ENCODE data around the gene MOGAT1. TPM values are rescaled to one million over a fixed set of nuclear protein-coding genes. Genes with fewer than 3 reads are reported as not detected.

MOGAT1 gene
- total and polyA plus RNA-seq, 2 of the 13 experiments (the other 11 are each of a cell fraction or from before 2014, with no cell fraction given) = 0.98 to 4.3 TPM

- TF ChIP-seq ZNF326 (CRISPR knock-in tag; IDR thresholded peaks at IDR 0.05; ENCODE audit: borderline replicate concordance) = no peak
- peak; percentile 97 for TF ChIP-seq IRF9 (CRISPR knock-in tag; IDR thresholded peaks at IDR 0.05; ENCODE audit: borderline replicate concordance)
- no peak for TF ChIP-seq SNAPC4 (CRISPR knock-in tag; IDR thresholded peaks at IDR 0.05)
- TF ChIP-seq HES4 (CRISPR knock-in tag; IDR thresholded peaks at IDR 0.05; ENCODE audit: borderline replicate concordance) = peak; percentile 90; the same call in 1 of the 2 replicates
- TF ChIP-seq HBP1 (CRISPR knock-in tag; IDR thresholded peaks at IDR 0.05; ENCODE audit: low read depth) = no peak
- peak; percentile 94 for TF ChIP-seq AGO2 (optimal IDR thresholded peaks at IDR 0.05; ENCODE audit: low read depth, low read length)
- TF ChIP-seq ZFP36 (IDR thresholded peaks at IDR 0.05; ENCODE audit: borderline replicate concordance, low read depth, low read length, partially characterized antibody) = no peak
- no peak for TF ChIP-seq HNF1A (IDR thresholded peaks at IDR 0.05; ENCODE audit: low read depth)
- TF ChIP-seq HNF1A (CRISPR knock-in tag; IDR thresholded peaks at IDR 0.05; ENCODE audit: borderline replicate concordance) = peak; percentile 66
- peak; percentile 92 for TF ChIP-seq KLF6 (CRISPR knock-in tag; IDR thresholded peaks at IDR 0.05)
- TF ChIP-seq ELF4 (CRISPR knock-in tag; IDR thresholded peaks at IDR 0.05; ENCODE audit: borderline replicate concordance) = peak; percentile 74
- TF ChIP-seq ZNF607 (CRISPR knock-in tag; IDR thresholded peaks at IDR 0.05; ENCODE audit: borderline replicate concordance) = peak; percentile 87
- peak; percentile 91 for TF ChIP-seq ZFY (CRISPR knock-in tag; IDR thresholded peaks at IDR 0.05)
- TF ChIP-seq TCF12 (IDR thresholded peaks at IDR 0.05) = no peak
- peak; percentile 73 for TF ChIP-seq TCF12 (CRISPR knock-in tag; IDR thresholded peaks at IDR 0.05)
- peak; percentile 73 for TF ChIP-seq IRX3 (CRISPR knock-in tag; IDR thresholded peaks at IDR 0.05; ENCODE audit: borderline replicate concordance, low read depth)
- TF ChIP-seq FOXP1 (IDR thresholded peaks at IDR 0.05) = no peak
- TF ChIP-seq FOXP1 (CRISPR knock-in tag; IDR thresholded peaks at IDR 0.05) = no peak
Observed at GRCh38 chr2:222671259-222672067, at the start of gene MOGAT1 (continued).

Data from HepG2 (cell line).